T-cell (primary cell): Measurements from ENCODE around the gene CREB3L2. TPM values are rescaled to one million over a fixed set of nuclear protein-coding genes. Genes with fewer than 3 reads are reported as not detected.

Source experiments
- ATAC-seq, 4 experiments: fragments of 200-7000 bp in 3 of 4; fragments of 150-1000 bp in 1 of 4; cut with Tn5 transposase; replicated peaks in 1 of 4; 1 replicate in 3 of 4; 2 replicates in 1 of 4; pipeline ENCODE4 v1.10.0; 2021; ENCODE audit warnings: moderate library complexity in 3 of 4, mild to moderate bottlenecking in 2 of 4, moderate number of reproducible peaks in 1 of 4
- CTCF ChIA-PET, 2 donors: fragments of 300-600 bp; sonication (Branson Sonifier 250); formaldehyde crosslinking; loops; one replicate each; lab custom pipeline; 2022; ENCODE audit warnings: antibody characterized with exemption in 2 of 2; lab: Charles Lee
- POLR2A ChIA-PET, 2 donors: fragments of 300-600 bp; sonication (Branson Sonifier 250); formaldehyde crosslinking; loops; one replicate each; lab custom pipeline; 2022; ENCODE audit warnings: antibody characterized with exemption in 2 of 2; lab: Charles Lee
- DNase-seq, 35 experiments: peaks; one replicate each; pipeline versions ENCODE4 v3.0.0 to v3.0.0-alpha.2; 2013 to 2023
- H3K27ac ChIP-seq: one replicate; pipeline ENCODE4 v1.5.1; 2013; ENCODE audit warnings: low read length
- H3K27me3 ChIP-seq, 2 experiments: replicated peaks in 1 of 2; 1 replicate in 1 of 2; 2 replicates in 1 of 2; pipeline versions ENCODE4 v1.6.1 to v1.7.0; 2013; ENCODE audit warnings: low read length in 1 of 2, mixed read lengths in 1 of 2; ENCODE audit not compliant: control insufficient read depth in 2 of 2, insufficient read depth in 2 of 2; ENCODE audit errors: extremely low read depth in 1 of 2
- H3K36me3 ChIP-seq, 2 donors: 1 replicate in 1 of 2; 2 replicates in 1 of 2; pipeline versions ENCODE4 v1.6.1 to v1.7.0; 2013; ENCODE audit warnings: low read length in 1 of 2; ENCODE audit not compliant: control insufficient read depth in 2 of 2, insufficient read depth in 1 of 2; ENCODE audit errors: extremely low read depth in 1 of 2
- H3K4me1 ChIP-seq, 2 experiments: 1 replicate in 1 of 2; 2 replicates in 1 of 2; pipeline versions ENCODE4 v1.6.1 to v1.7.0; 2013; ENCODE audit warnings: low read length in 2 of 2, mixed read lengths in 1 of 2; ENCODE audit not compliant: insufficient read depth in 2 of 2, control insufficient read depth in 1 of 2; ENCODE audit errors: extremely low read depth in 1 of 2
- H3K4me3 ChIP-seq, 2 donors: 1 replicate in 1 of 2; 2 replicates in 1 of 2; pipeline versions ENCODE4 v1.5.1 to v1.7.0; 2013; ENCODE audit warnings: mild to moderate bottlenecking in 2 of 2, low read length in 1 of 2, moderate library complexity in 1 of 2; ENCODE audit not compliant: control insufficient read depth in 1 of 2; ENCODE audit errors: extremely low read depth in 1 of 2
- H3K9me3 ChIP-seq: 2 replicates; pipeline ENCODE4 v1.7.0; 2013
- H3K27ac Mint-ChIP-seq, 2 donors: one replicate each; pipeline ENCODE4 v1.8.0; 2020 to 2021; ENCODE audit warnings: mild to moderate bottlenecking in 2 of 2, mixed read lengths in 2 of 2
- H3K27me3 Mint-ChIP-seq, 2 donors: one replicate each; pipeline ENCODE4 v1.8.0; 2021 to 2022; ENCODE audit warnings: mixed read lengths in 2 of 2
- H3K36me3 Mint-ChIP-seq: one replicate; pipeline ENCODE4 v1.8.0; 2021; ENCODE audit warnings: mixed read lengths
- H3K4me1 Mint-ChIP-seq, 3 donors: one replicate each; pipeline ENCODE4 v1.8.0; 2020 to 2022; ENCODE audit warnings: mixed read lengths in 3 of 3, mild to moderate bottlenecking in 1 of 3
- H3K4me3 Mint-ChIP-seq, 3 donors: one replicate each; pipeline ENCODE4 v1.8.0; 2020 to 2022; ENCODE audit warnings: mild to moderate bottlenecking in 3 of 3, mixed read lengths in 3 of 3, moderate library complexity in 3 of 3
- H3K9me3 Mint-ChIP-seq, 3 donors: one replicate each; pipeline ENCODE4 v1.8.0; 2020 to 2022; ENCODE audit warnings: mixed read lengths in 3 of 3
- WGBS: methylation state at CpG from one replicate; pipeline ENCODE4 v1.1.5; 2013; ENCODE audit warnings: missing lambda C conversion rate; ENCODE audit not compliant: insufficient coverage; 5-methylcytosine and 5-hydroxymethylcytosine counted together
- total RNA-seq, 35 experiments: library from RNA in 6 of 35; stranded (reverse) in 6 of 35; fragments of 120-200 nt in 1 of 35; gene quantifications; one replicate each; pipeline versions ENCODE4 v1.2.1 to v1.2.4 and lab custom pipeline; 2013 to 2026

The CREB3L2 gene
- total RNA-seq, 5 donors from 2014 or later (not counting 1 experiment from before 2014, with no cell fraction given): 21.1 to 40.8 (median 28.9) TPM

GRCh38 chr7:138033241-138033640 lies 31.4 kb upstream of the CREB3L2 start:
- Mint-ChIP-seq H3K9me3 (peaks cover 3 to 10% (median 4%) of the 10 kb centered on the region in 3 donors), H3K4me3 (no peak overlapping the region), H3K4me1 (no peaks in the 10 kb centered on the region), H3K36me3 (peaks cover 3% of the 10 kb centered on the region), H3K27me3 (peaks cover 9 to 12% of the 10 kb centered on the region in 2 donors), H3K27ac (no peak overlapping the region)
- no peak overlapping the region for H3K27ac ChIP-seq
- ATAC-seq (no peak), DNase-seq (no peak)
- no peak overlapping the region for H3K4me3 ChIP-seq
- ChIA-PET CTCF (interaction anchor here in 1 of 2 donors (0.6 kb wide), 1 partner anchor 27 kb away, joined by 3 read pairs; no protein-coding TSS in a partner anchor), POLR2A (interaction anchor here in 1 of 2 donors (0.6 kb wide), 1 partner anchor 683 kb away, joined by 10 read pairs; no protein-coding TSS in a partner anchor)
- no peaks in the 10 kb centered on the region for H3K9me3 ChIP-seq
- H3K4me1 ChIP-seq: no peaks in the 10 kb centered on the region
- peaks cover 0 to 2% of the 10 kb centered on the region in 2 experiments for H3K27me3 ChIP-seq
- H3K36me3 ChIP-seq: no peaks in the 10 kb centered on the region
- 81% methylated on average over 3 of the region's 4 CpGs for WGBS

- H3K9me3 Mint-ChIP-seq: peaks cover 3 to 10% (median 4%) of the 10 kb centered on the region in 3 donors
- no peaks in the 10 kb centered on the region for H3K36me3 ChIP-seq
- ATAC-seq: no peak
These were observed 30.9 kb upstream of the CREB3L2 start for GRCh38 chr7:138032770-138033169.

GRCh38 chr7:138032186-138032585 lies 30.3 kb upstream of the CREB3L2 start:
- no peak overlapping the region for H3K27ac Mint-ChIP-seq
- no peak overlapping the region for H3K4me3 Mint-ChIP-seq
- peaks cover 9 to 15% of the 10 kb centered on the region in 2 donors for H3K27me3 Mint-ChIP-seq
- H3K36me3 Mint-ChIP-seq: peaks cover 3% of the 10 kb centered on the region
- no peak for ATAC-seq
- ChIA-PET CTCF (interaction anchor here (0.5 to 0.6 kb wide), 3 partner anchors 17 to 360 kb away, joined by 3 to 8 read pairs (median 4); no protein-coding TSS in a partner anchor), POLR2A (no interaction called here)
- Histone ChIP-seq H3K27me3 (peaks cover 0 to 2% of the 10 kb centered on the region in 2 experiments), H3K36me3 (no peaks in the 10 kb centered on the region), H3K9me3 (no peaks in the 10 kb centered on the region), H3K4me3 (no peak overlapping the region), H3K4me1 (no peaks in the 10 kb centered on the region), H3K27ac (no peak overlapping the region)
- H3K4me1 Mint-ChIP-seq: no peaks in the 10 kb centered on the region
- no peak for DNase-seq
- peaks cover 3 to 10% (median 4%) of the 10 kb centered on the region in 3 donors for H3K9me3 Mint-ChIP-seq

More at GRCh38 chr7:138032770-138033169, 30.9 kb upstream of the CREB3L2 start:
- H3K4me3 Mint-ChIP-seq: no peak overlapping the region
- DNase-seq: no peak
- no peak overlapping the region for H3K27ac ChIP-seq
- no peaks in the 10 kb centered on the region for H3K4me1 Mint-ChIP-seq
- POLR2A ChIA-PET: no interaction called here
- H3K27me3 Mint-ChIP-seq: peaks cover 9 to 15% of the 10 kb centered on the region in 2 donors
- WGBS: 80% methylated on average over 1 of the region's 3 CpGs
- peaks cover 0 to 2% of the 10 kb centered on the region in 2 experiments for H3K27me3 ChIP-seq
- H3K4me3 ChIP-seq: no peak overlapping the region
- H3K9me3 ChIP-seq: no peaks in the 10 kb centered on the region
- peaks cover 3% of the 10 kb centered on the region for H3K36me3 Mint-ChIP-seq
- H3K4me1 ChIP-seq: no peaks in the 10 kb centered on the region
- H3K27ac Mint-ChIP-seq: no peak overlapping the region
- CTCF ChIA-PET: interaction anchor here (0.6 kb wide), 2 partner anchors 27 to 131 kb away, joined by 3 read pairs; no protein-coding TSS in a partner anchor

- Histone ChIP-seq H3K36me3 (no peaks in the 10 kb centered on the region), H3K4me3 (no peak overlapping the region), H3K27ac (no peak overlapping the region), H3K27me3 (peaks cover 0 to 2% of the 10 kb centered on the region in 2 experiments), H3K4me1 (no peaks in the 10 kb centered on the region), H3K9me3 (no peaks in the 10 kb centered on the region)
- Mint-ChIP-seq H3K9me3 (peaks cover 0 to 6% (median 0%) of the 10 kb centered on the region in 3 donors), H3K4me1 (no peaks in the 10 kb centered on the region), H3K27me3 (peaks cover 4 to 10% of the 10 kb centered on the region in 2 donors), H3K36me3 (no peaks in the 10 kb centered on the region), H3K27ac (no peak overlapping the region), H3K4me3 (no peak overlapping the region)
- POLR2A ChIA-PET: no interaction called here
- 90% methylated on average over 2 of the region's 7 CpGs for WGBS
- DNase-seq (no peak), ATAC-seq (no peak)
- CTCF ChIA-PET: interaction anchor here in 1 of 2 donors (0.5 kb wide), 1 partner anchor 143 kb away, joined by 4 read pairs; no protein-coding TSS in a partner anchor
These were observed 28.9 kb upstream of the CREB3L2 start for GRCh38 chr7:138030679-138031351.

GRCh38 chr7:138029941-138030340 lies 28.1 kb upstream of the CREB3L2 start:
- Histone ChIP-seq H3K4me3 (no peak overlapping the region), H3K27ac (no peak overlapping the region), H3K9me3 (peaks cover 4% of the 10 kb centered on the region), H3K4me1 (no peaks in the 10 kb centered on the region), H3K36me3 (no peaks in the 10 kb centered on the region), H3K27me3 (peaks cover 0 to 2% of the 10 kb centered on the region in 2 experiments)
- Mint-ChIP-seq H3K9me3 (peaks cover 4 to 5% (median 4%) of the 10 kb centered on the region in 3 donors), H3K4me3 (no peak overlapping the region), H3K4me1 (no peaks in the 10 kb centered on the region), H3K27ac (no peak overlapping the region), H3K27me3 (peaks cover 4 to 10% of the 10 kb centered on the region in 2 donors), H3K36me3 (no peaks in the 10 kb centered on the region)
- ChIA-PET POLR2A (no interaction called here), CTCF (interaction anchor here in 1 of 2 donors (0.5 kb wide), 1 partner anchor 144 kb away, joined by 4 read pairs; no protein-coding TSS in a partner anchor)
- ATAC-seq (no peak), DNase-seq (no peak)
- no CpG with 5 or more reads among the region's 2 CpGs for WGBS

- no peak overlapping the region for H3K4me3 Mint-ChIP-seq
- H3K36me3 Mint-ChIP-seq: no peaks in the 10 kb centered on the region
- H3K9me3 Mint-ChIP-seq: peaks cover 0 to 5% (median 4%) of the 10 kb centered on the region in 3 donors
- WGBS: 93% methylated on average over 4 of the region's 4 CpGs
- DNase-seq (no peak), ATAC-seq (no peak)
- Histone ChIP-seq H3K4me1 (no peaks in the 10 kb centered on the region), H3K27ac (no peak overlapping the region), H3K36me3 (no peaks in the 10 kb centered on the region), H3K4me3 (no peak overlapping the region), H3K9me3 (peaks cover 5% of the 10 kb centered on the region), H3K27me3 (peaks cover 0 to 2% of the 10 kb centered on the region in 2 experiments)
- CTCF ChIA-PET: no interaction called here
- H3K27me3 Mint-ChIP-seq: peaks cover 1 to 10% of the 10 kb centered on the region in 2 donors
- H3K4me1 Mint-ChIP-seq: peaks cover 0 to 2% (median 2%) of the 10 kb centered on the region in 3 donors
- H3K27ac Mint-ChIP-seq: no peak overlapping the region
- POLR2A ChIA-PET: interaction anchor here in 1 of 2 donors (0.6 kb wide), 2 partner anchors 178 to 236 kb away, joined by 3 read pairs; no protein-coding TSS in a partner anchor
These were observed 27.2 kb upstream of the CREB3L2 start for GRCh38 chr7:138029126-138029525.
